HG02870 (cell line): ENCODE results near the gene MFSD12.

Experiments used
- ATAC-seq: cut with Tn5 transposase; IDR thresholded peaks from one replicate; pipeline ENCODE4 v1.9.1; 2021; ENCODE audit warnings: mild to moderate bottlenecking, moderate library complexity; ENCODE audit not compliant: unreplicated experiment

Gene MFSD12

GRCh38 chr19:3563709-3564524 lies 6.5 kb upstream of the MFSD12 start:
- ATAC-seq: no peak

- ATAC-seq: peak; percentile 17
These were observed 367 bp downstream of the MFSD12 start for GRCh38 chr19:3556978-3557460.

GRCh38 chr19:3556423-3556977 lies 886 bp downstream of the MFSD12 start:
- no peak for ATAC-seq

- ATAC-seq: no peak
These were observed 1.5 kb downstream of the MFSD12 start for GRCh38 chr19:3555653-3556422.

- no peak for ATAC-seq
These were observed 2.9 kb downstream of the MFSD12 start for GRCh38 chr19:3554254-3555083.

- no peak for ATAC-seq
These were observed 5.6 kb downstream of the MFSD12 start for GRCh38 chr19:3551792-3552095.

- ATAC-seq: no peak
These were observed 6.2 kb downstream of the MFSD12 start for GRCh38 chr19:3550947-3551791.

- ATAC-seq: no peak
These were observed 7.6 kb downstream of the MFSD12 start for GRCh38 chr19:3549816-3550215.

- ATAC-seq: no peak
These were observed 8.8 kb downstream of the MFSD12 start for GRCh38 chr19:3548606-3549005.

GRCh38 chr19:3547767-3548282 lies 9.6 kb downstream of the MFSD12 start:
- ATAC-seq: no peak

- ATAC-seq: no peak
These were observed 10.1 kb downstream of the MFSD12 start for GRCh38 chr19:3547301-3547731.

- ATAC-seq: no peak
These were observed 11.3 kb downstream of the MFSD12 start for GRCh38 chr19:3546119-3546518.

- ATAC-seq: no peak
These were observed 11.7 kb downstream of the MFSD12 start for GRCh38 chr19:3545669-3546034.

GRCh38 chr19:3544742-3545668 lies 12.4 kb downstream of the MFSD12 start:
- no peak for ATAC-seq

GRCh38 chr19:3544058-3544376 lies 13.4 kb downstream of the MFSD12 start:
- no peak for ATAC-seq

GRCh38 chr19:3543150-3544057 lies 14.0 kb downstream of the MFSD12 start:
- ATAC-seq: no peak

GRCh38 chr19:3539756-3540118 lies 17.6 kb downstream of the MFSD12 start:
- no peak for ATAC-seq
